Measurements from ENCODE around the gene SLC27A4.
"Not testable (repeated sequence)": the region's sequence is repeated elsewhere in the genome, so short reads cannot be mapped to it uniquely, and the experiment has no call there.

The SLC27A4 gene

DNA sequence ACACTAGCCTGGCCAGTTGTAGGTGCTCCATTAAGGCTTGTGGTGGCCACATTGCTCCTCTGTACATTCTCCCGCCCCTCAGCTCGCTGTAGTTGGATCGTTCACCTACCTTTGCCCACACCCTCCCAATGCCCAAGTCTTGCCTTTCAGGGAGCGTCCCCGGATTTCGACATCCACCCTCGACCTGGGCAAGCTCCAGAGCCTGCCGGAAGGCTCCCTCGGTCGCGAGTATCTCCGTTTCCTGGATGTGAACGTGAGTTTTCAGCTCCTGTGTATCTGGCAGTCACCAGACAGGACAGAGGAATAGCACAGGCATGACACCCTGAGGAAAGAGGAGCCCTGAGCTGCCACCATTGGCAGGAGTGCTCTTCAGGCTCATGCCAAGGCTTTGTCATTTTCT lies 14.7 kb upstream of the SLC27A4 start:
- no peak for DNase-seq

- DNase-seq, result no peak
Measured at GRCh38 chr9:128333451-128333869, 6.9 kb upstream of the SLC27A4 start.

- no peak for DNase-seq
Measured at GRCh38 chr9:128335161-128335560, 5.2 kb upstream of the SLC27A4 start.

GRCh38 chr9:128335914-128336313 lies 4.4 kb upstream of the SLC27A4 start:
- DNase-seq, result no peak

DNA sequence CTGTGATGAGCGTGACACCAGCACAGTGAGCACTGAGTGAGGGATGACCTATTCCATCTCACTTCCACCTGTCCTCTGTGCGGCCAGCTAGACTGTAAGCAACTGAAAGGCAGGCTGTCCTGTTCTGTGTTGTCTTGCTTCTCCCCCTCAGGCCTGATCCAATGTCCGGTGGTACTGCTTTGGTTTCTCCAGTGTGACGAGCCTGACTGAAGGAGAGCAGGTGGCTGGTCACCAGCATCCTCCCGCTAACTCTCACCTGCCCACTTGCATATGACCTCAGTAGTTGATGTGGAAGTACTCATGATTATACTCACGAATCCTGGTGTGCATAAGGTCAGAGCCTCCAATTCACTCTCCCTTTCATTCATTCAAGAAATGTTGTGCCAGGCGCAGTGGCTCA lies 2.4 kb upstream of the SLC27A4 start:
- DNase-seq, result no peak

DNA sequence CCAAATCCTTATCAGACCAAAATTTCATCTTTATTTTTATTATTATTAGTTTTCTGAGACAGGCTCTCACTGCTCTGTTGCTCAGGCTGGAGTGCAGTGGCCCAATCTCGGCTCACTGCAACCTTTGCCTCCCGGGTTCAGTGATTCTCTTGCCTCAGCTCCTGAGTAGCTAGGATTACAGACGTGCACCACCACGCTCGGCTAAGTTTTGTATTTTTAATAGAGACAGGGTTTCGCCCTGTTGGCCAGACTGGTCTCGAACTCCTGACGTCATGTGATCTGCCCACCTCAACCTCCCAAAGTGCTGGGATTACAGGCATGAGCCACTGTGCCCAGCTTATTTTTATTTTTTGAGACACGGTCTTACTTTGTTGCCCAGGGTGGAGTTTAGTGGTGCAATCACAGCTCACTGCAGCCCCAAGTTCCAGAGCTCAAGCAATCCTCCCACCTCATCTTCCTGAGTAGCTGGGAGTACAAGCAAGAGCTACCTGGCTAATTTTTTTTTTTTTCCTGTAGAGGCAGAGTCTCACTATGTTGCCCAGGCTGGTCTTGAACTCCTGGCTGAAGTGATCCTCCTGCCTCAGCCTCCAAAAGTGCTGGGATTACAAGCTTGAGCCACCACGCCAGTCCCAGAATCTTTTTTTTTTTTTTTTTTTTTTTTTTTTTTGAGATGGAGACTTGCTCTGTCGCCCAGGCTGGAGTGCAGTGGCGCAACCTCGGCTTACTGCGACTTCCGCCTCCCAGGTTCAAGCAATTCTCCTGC lies 1.3 kb upstream of the SLC27A4 start:
- not testable (repeated sequence) for DNase-seq

DNA sequence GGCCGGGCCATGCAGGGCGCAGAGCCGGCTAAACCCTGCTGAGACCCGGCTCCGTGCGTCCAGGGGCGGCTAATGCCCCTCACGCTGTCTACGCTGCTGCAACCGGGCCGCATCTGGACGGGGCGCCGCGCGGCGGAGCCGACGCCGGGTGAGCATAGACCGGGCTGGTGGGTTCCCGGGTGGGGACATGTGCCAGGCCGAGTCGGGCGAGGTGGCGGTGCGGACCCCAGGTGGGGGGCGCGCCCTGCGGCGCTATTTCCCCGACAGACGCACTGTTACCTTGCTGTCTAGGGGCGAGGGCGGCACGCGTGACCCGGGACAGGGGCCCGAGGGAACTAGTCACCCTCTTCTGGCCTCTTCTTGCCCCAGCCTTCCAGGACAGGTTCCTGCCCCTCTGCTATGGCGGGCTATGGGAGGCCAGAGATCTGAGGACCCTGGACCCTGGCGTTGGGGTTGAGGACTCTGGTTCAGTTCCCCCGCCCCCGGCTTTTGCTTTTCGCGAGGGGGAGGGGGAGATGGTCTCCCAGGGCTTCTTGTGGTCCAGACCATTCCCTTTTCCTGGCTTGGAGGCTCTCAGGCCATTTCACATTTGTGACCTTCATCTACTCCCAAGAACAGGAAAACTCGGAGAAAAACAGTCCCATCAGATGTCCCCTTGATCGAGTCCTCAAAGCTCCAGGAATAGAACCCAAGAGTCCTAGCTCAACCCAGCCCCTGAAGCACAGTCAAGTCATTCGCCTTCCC lies 536 bp downstream of the SLC27A4 start:
- no peak for DNase-seq

- DNase-seq, result no peak
Measured at GRCh38 chr9:128341435-128341849, 1.1 kb downstream of the SLC27A4 start.

DNA sequence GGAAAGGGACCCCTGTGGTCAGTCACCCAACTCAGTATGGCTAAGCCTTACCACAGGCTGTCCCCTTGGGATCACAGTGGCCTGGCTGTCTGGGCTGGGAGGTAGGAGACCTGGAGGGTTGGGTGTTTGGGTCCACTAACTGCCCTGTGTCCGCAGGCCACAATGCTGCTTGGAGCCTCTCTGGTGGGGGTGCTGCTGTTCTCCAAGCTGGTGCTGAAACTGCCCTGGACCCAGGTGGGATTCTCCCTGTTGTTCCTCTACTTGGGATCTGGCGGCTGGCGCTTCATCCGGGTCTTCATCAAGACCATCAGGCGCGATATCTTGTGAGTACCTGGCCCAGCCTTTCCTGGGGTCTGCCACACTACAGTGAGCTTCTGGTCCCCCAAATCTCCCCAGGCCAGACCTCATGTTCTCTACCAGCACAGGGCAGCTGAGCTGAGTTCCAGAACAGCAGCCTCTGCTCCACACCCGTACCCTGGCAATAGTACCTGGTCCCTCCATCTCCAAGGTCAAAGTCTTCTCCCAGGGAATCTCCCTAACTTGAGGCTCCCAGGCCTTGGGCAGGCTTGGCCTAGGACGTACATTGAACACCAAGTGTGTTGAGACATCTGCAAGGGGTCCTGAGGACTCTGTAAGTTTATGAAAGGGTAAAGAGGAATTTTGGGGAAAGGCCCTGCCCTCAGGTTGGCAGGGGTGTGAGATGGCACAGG lies 2.8 kb downstream of the SLC27A4 start:
- no peak for DNase-seq

GRCh38 chr9:128343855-128344254 lies 3.5 kb downstream of the SLC27A4 start:
- no peak for DNase-seq

- DNase-seq, result no peak
Measured at GRCh38 chr9:128344931-128345605, 4.7 kb downstream of the SLC27A4 start.

DNA sequence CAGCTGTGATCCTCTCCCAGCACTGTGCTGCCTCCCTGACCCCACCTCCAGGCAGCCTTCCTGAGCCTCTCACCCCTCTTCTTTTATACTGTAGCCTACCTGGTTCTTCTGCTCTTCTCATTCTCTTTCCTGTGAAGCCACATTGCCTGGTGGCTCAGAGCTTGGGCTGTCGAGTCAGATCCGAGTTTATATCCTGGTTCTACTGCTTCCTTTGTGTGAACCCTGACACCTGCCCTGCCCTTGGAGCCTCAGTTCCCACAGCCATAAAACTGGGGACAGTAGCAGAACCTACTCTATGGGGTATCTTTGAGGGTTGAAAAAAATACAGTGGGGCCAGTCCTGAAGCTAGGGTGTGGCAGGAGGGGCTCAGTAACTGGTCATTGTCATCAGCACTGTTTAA lies 8.8 kb downstream of the SLC27A4 start:
- DNase-seq, result no peak

DNA sequence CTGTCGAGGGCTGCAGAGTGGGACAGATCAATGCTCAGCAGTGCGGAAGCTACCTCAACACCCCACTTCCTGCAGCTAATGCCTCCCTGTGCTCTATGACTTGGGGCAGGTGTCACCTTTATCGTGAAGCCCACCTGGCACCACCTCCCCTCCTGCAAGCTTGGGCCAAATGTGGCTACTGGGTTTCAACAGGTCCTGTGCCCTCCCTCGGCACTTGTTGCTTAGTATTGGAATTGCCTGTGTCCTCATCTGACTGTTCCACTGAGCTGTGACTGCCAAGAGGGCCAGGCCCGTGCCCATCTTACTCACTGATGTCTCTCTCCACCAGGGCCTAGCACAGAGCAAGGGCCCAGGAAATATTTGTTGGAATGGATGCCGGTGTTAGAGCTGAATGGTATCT lies 9.4 kb downstream of the SLC27A4 start:
- DNase-seq, result no peak

- no peak for DNase-seq
Measured at GRCh38 chr9:128355451-128355850, 15.1 kb downstream of the SLC27A4 start.

DNA sequence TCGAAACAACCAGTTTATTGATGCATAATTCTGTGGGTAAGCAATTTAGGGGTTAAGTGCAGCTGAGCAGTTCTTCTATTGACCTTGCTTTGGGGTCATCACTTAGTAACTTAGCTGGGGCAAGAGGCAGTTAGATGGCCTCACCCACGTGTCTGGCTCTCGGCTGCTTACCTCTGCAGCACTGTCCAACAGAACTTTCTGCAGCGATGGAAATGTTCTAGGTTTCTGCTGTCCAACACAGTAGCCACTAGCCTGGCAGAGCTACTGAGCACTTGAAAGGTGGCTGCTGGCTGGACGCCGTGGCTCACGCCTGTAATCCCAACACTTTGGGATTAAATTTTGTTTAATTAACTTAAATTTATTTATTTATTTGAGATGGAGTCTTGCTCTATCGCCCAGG lies 17.8 kb downstream of the SLC27A4 start:
- no peak for DNase-seq

- DNase-seq, result no peak
Measured at GRCh38 chr9:128358861-128359260, 18.5 kb downstream of the SLC27A4 start.

DNA sequence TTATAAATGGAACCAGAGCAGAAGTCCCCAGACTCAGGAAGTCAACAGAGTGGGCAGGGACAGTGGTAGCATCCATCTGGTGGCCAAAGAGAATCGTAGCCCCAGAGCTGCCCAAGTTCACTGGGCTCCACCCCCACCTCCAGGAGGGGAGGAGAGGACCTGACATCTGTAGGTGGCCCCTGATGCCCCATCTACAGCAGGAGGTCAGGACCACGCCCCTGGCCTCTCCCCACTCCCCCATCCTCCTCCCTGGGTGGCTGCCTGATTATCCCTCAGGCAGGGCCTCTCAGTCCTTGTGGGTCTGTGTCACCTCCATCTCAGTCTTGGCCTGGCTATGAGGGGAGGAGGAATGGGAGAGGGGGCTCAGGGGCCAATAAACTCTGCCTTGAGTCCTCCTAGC lies 20.5 kb downstream of the SLC27A4 start:
- DNase-seq, result no peak

DNA sequence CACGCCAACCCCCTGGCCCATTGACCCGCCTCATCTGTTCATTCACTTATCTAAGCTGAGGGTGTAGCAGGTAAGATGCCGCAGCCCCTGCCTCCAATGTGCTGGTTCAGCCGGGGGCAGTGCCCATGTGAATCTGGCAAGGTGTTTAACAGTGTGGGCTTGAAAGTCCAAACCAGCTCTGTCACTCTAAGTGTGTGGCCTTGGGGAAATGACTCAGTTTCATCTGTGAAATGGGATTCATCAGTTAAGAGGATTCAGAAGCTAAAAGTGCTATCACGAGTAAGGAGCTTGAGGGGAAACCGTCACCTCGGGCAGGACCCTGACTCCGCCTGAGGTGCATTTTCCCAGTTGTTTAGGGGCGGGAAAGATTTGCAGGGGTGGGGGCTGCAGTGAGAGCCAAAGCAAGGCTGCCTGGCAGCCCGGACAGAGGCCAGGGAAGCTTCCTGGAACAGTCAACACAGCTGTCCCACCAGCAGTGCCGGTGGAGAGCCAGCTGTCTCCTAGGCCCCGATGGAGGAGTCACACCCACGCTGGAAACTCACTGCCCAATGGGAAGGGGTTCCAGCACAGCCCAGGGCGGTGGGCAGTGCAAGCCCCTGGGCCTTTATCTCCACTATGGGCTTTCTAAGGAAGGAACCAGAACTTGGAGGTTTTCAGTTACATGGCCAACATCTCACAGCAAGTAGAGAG lies 21.1 kb downstream of the SLC27A4 start:
- DNase-seq, result no peak

GRCh38 chr9:128361986-128362646 lies 21.8 kb downstream of the SLC27A4 start:
- no peak for DNase-seq

- no peak for DNase-seq
Measured at GRCh38 chr9:128362774-128363173, 22.4 kb downstream of the SLC27A4 start.

DNA sequence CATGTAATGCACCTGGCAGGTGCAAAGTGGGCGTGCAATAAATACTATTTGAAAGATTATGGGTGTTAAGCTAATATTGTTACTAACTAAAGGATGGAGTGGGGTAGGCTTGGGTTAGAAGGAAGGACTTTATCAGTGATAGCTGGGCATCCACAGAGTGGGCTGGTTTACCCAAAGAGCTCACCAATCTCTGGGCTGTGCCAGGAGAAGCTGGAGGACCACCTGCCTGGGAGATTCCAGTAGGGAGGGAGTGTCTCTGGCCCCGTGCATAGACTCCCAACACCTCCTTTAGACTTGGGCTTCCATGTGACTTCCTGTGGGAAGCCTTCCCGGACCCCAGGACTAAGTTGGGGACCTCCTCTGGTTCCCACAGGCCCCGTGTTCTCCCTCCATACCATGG lies 25.2 kb downstream of the SLC27A4 start:
- DNase-seq, result no peak

Measured in NCI-H524 treated with DMSO at 0.1 percent for 48 hours (cell line).